Measurements from ENCODE around the gene WDR5.
A peak's percentile ranks its signal among the peaks of the same experiment; 100 is the strongest.

GRCh38 chr9:134154262-134154701 lies 18.4 kb downstream of the WDR5 start:
- no peak for TF ChIP-seq POLR2A (IDR thresholded peaks at IDR 0.05)
- TF ChIP-seq CTCF (IDR thresholded peaks at IDR 0.05 in 8 of 11, conservative IDR thresholded peaks at IDR 0.05 in 3 of 11): no peak
- peak in 1 of 3 donors; percentile 24 for TF ChIP-seq POLR2AphosphoS5 (IDR thresholded peaks at IDR 0.05)

Data from spleen (tissue), 7 donors.